ENCODE data around the gene ZPBP.
A peak's percentile ranks its signal among the peaks of the same experiment; 100 is the strongest.

DNA sequence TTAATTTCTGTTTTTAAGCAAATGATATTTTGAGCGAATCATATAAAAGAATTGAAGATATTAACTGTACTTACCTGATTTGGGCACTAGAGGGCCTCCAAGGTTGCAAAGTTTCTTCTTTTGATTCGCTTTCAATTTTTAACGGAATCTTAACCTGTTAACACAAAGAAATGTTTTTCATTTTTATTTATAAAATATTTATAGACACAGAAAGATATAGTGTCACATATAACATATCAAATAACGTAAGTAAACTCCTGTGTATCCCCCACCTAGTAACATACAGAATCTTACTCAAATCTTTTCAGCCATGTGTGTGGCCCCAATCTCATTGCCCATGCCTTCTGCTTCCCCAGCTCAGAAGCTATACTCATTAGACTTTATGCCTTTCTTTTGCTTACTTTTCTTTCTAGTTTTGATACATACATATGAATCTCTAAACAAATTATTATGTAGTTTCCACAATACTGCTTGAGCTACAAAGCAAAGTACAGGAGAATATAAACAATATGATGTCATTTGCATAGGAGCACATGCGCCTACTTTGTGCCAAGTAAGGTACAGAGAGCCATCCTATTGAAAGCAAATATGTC, 49.5 kb upstream of the ZPBP start:
- peak; percentile 50 to 78 (median 60) for TF ChIP-seq CTCF (IDR thresholded peaks at IDR 0.05)
- no peak for TF ChIP-seq POLR2A (IDR thresholded peaks at IDR 0.05)
